Left ventricle myocardium superior (tissue), 1 donor: ENCODE results near the gene BLVRA. TPM values are rescaled to one million over a fixed set of nuclear protein-coding genes. Genes with fewer than 3 reads are reported as not detected.

Source experiments
- ATAC-seq: fragments of 200-7000 bp; cut with Tn5 transposase; one replicate; pipeline ENCODE4 v1.9.1; 2020; ENCODE audit warnings: mild to moderate bottlenecking, moderate library complexity
- DNase-seq: peaks from one replicate; pipeline ENCODE4 v3.0.0-alpha.2; 2020
- intact Hi-C: fragments of 100-400 bp; cut with micrococcal nuclease; formaldehyde crosslinking; loops from one replicate; pipeline ENCODE4 v1.11.0; 2022
- total RNA-seq: library from RNA; stranded (reverse); fragmentation: NEBNext Ultra II Directional; extraction: Animal tissue kit (Norgen Biotek cat#: 25700); gene quantifications from one replicate; pipeline ENCODE4 v1.2.1, GENCODE V29; 2021
- donor health status: DM: no; HTN: yes; CAD: no; lungs with severe emphysema.

The BLVRA gene
- total RNA-seq, 1 donor from 2014 or later: 47.4 TPM

- no peak for ATAC-seq
- intact Hi-C loops: no loop called here
- DNase-seq: no peak
These were observed 79.8 kb downstream of the BLVRA start for GRCh38 chr7:43838201-43838658.

DNA sequence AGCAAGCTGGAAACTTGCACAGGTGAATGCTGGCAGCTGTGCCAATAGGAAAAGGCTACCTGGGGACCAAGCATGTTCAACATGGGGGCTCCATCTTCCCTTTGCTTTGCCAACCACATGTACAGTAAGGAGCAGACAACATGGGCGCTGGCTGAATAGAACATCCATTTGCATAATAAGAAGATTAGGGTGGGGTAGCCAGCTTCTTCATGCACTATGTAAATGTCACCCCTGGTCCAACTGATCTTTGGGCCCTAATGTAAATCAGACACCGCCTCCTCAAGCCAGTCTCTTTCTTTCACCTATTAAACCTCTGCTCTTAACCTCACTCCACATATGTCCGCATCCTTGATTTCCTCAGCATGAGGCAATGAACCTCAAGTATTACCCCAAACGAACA lies 84.8 kb downstream of the BLVRA start:
- DNase-seq: no peak
- ATAC-seq: no peak
- intact Hi-C loops: no loop called here

- no peak for ATAC-seq
- intact Hi-C loops: no loop called here
- no peak for DNase-seq
These were observed 85.8 kb downstream of the BLVRA start for GRCh38 chr7:43844257-43844656.

GRCh38 chr7:43844662-43845061 lies 86.2 kb downstream of the BLVRA start:
- no peak for DNase-seq
- ATAC-seq: no peak
- intact Hi-C loops: no loop called here

GRCh38 chr7:43847496-43847895 lies 89.0 kb downstream of the BLVRA start:
- intact Hi-C loops: no loop called here
- ATAC-seq (no peak), DNase-seq (no peak)

- DNase-seq: no peak
- intact Hi-C loops: no loop called here
- ATAC-seq: no peak
These were observed 90.6 kb downstream of the BLVRA start for GRCh38 chr7:43849047-43849446.

- intact Hi-C loops: no loop called here
- ATAC-seq (no peak), DNase-seq (no peak)
These were observed 92.1 kb downstream of the BLVRA start for GRCh38 chr7:43850348-43851116.

- ATAC-seq: no peak
- intact Hi-C loops: no loop called here
- no peak for DNase-seq
These were observed 93.3 kb downstream of the BLVRA start for GRCh38 chr7:43851805-43852204.

GRCh38 chr7:43855176-43855575 lies 96.7 kb downstream of the BLVRA start:
- ATAC-seq: no peak
- intact Hi-C loops: no loop called here

DNA sequence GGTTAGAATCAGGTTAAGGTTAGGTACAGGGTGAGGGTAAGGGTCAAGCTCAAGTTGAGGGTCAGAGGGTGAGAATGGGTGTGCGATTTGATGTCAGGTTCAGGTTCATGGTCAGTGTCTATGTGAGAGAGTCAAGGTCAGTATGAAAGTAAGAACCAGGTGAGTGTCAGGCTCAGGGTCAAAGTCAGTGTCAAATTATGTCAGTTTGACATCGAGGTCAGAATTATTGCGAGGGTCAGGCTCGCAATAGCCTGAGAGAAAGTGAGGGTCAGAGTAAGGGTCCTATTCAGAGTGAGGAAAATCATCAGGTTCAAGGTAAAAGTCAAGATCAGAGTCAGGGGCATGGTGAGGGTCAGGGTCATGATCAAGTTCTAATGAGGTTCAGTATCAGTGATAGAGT lies 97.8 kb downstream of the BLVRA start:
- no peak for DNase-seq
- no peak for ATAC-seq
- intact Hi-C loops: no loop called here

More at GRCh38 chr7:43855176-43855575, 96.7 kb downstream of the BLVRA start:
- no peak for DNase-seq

Other genes starting within 250 kb of the BLVRA start
- 26.5 TPM for gene STK17A, start 175.6 kb upstream of the BLVRA start, total RNA-seq
- gene COA1, start 29.2 kb upstream of the BLVRA start, total RNA-seq: 72.5 TPM
- 200 TPM for gene MRPS24, start 110.8 kb downstream of the BLVRA start, total RNA-seq
- 40.3 TPM for gene URGCP, start 147.9 kb downstream of the BLVRA start, total RNA-seq
- gene UBE2D4, start 167.8 kb downstream of the BLVRA start, total RNA-seq: 42.0 TPM
- not detected for gene SPDYE1, start 239.2 kb downstream of the BLVRA start, total RNA-seq